WTC11 (cell line): ENCODE results near the gene LYRM9. TPM values are rescaled to one million over a fixed set of nuclear protein-coding genes. Genes with fewer than 3 reads are reported as not detected.

ENCODE experiments used
- ATAC-seq: fragments of 200-7000 bp; cut with Tn5 transposase; 2 replicates; pipeline ENCODE4 v1.10.0; 2021; ENCODE audit warnings: mild to moderate bottlenecking, moderate library complexity
- CTCF ChIA-PET: fragments of 300-600 bp; sonication (Branson Sonifier 250); formaldehyde crosslinking; loops from one replicate; lab custom pipeline; 2021; ENCODE audit warnings: antibody characterized with exemption; lab: Charles Lee
- POLR2A ChIA-PET: fragments of 350-600 bp; sonication (Branson Sonifier 250); formaldehyde crosslinking; loops from one replicate; lab custom pipeline; 2021; ENCODE audit warnings: antibody characterized with exemption; lab: Charles Lee
- DNase-seq: peaks from one replicate; pipeline ENCODE4 v3.0.0; 2021; ENCODE audit warnings: low spot score
- H3K27ac Mint-ChIP-seq: 2 replicates; pipeline ENCODE4 v1.8.0; 2021; ENCODE audit warnings: mixed read lengths
- H3K27me3 Mint-ChIP-seq: 2 replicates; pipeline ENCODE4 v1.8.0; 2021; ENCODE audit warnings: low read depth, mild to moderate bottlenecking, moderate library complexity, mixed read lengths
- H3K36me3 Mint-ChIP-seq: 2 replicates; pipeline ENCODE4 v1.8.0; 2021; ENCODE audit warnings: mixed read lengths
- H3K4me1 Mint-ChIP-seq: 2 replicates; pipeline ENCODE4 v1.8.0; 2022; ENCODE audit warnings: mixed read lengths
- H3K4me3 Mint-ChIP-seq: 2 replicates; pipeline ENCODE4 v1.8.0; 2021; ENCODE audit warnings: mild to moderate bottlenecking, moderate library complexity, mixed read lengths
- H3K9me3 Mint-ChIP-seq: 2 replicates; pipeline ENCODE4 v1.8.0; 2021; ENCODE audit warnings: mixed read lengths
- ATF1 ChIP-seq: sonication (generic); formaldehyde crosslinking; IDR thresholded peaks from 2 replicates; pipeline ENCODE4 v1.8.1; 2023; ENCODE audit warnings: mild to moderate bottlenecking, moderate library complexity, missing genetic modification reagents
- CBFB ChIP-seq: sonication (generic); formaldehyde crosslinking; IDR thresholded peaks from 2 replicates; pipeline ENCODE4 v1.8.1; 2022; ENCODE audit warnings: mild to moderate bottlenecking, low read depth, missing genetic modification reagents
- ESRRA ChIP-seq: sonication (generic); formaldehyde crosslinking; IDR thresholded peaks from 2 replicates; pipeline ENCODE4 v1.8.1; 2022; ENCODE audit warnings: mild to moderate bottlenecking, missing genetic modification reagents, borderline replicate concordance
- FOXJ3 ChIP-seq: sonication (generic); formaldehyde crosslinking; IDR thresholded peaks from 2 replicates; pipeline ENCODE4 v1.9.0; 2021; ENCODE audit warnings: missing genetic modification reagents, mild to moderate bottlenecking, borderline replicate concordance
- GRHL2 ChIP-seq: fragments of 250-450 bp; sonication (Bioruptor Pico); IDR thresholded peaks from 2 replicates; pipeline ENCODE4 v1.8.0; 2022; ENCODE audit warnings: mild to moderate bottlenecking, moderate library complexity; ENCODE audit not compliant: insufficient replicate concordance, severe bottlenecking
- GTF2I ChIP-seq: fragments of 250-450 bp; sonication (Bioruptor Pico); conservative IDR thresholded peaks from 2 replicates; pipeline ENCODE4 v1.4.0; 2021; ENCODE audit warnings: mild to moderate bottlenecking
- MAX ChIP-seq: sonication (generic); formaldehyde crosslinking; IDR thresholded peaks from 2 replicates; pipeline ENCODE4 v1.8.0; 2022; ENCODE audit warnings: mild to moderate bottlenecking, missing genetic modification reagents
- NFATC4 ChIP-seq: fragments of 250-450 bp; sonication (Bioruptor Pico); IDR thresholded peaks from 2 replicates; pipeline ENCODE4 v1.9.0; 2021; ENCODE audit warnings: mild to moderate bottlenecking
- NFE2L1 ChIP-seq: sonication (generic); formaldehyde crosslinking; IDR thresholded peaks from 2 replicates; pipeline ENCODE4 v1.8.1; 2023; ENCODE audit warnings: missing genetic modification reagents
- NFYB ChIP-seq: sonication (generic); formaldehyde crosslinking; conservative IDR thresholded peaks from 2 replicates; pipeline ENCODE4 v1.8.0; 2022; ENCODE audit warnings: low read depth, missing genetic modification reagents
- PREB ChIP-seq: sonication (generic); formaldehyde crosslinking; IDR thresholded peaks from 2 replicates; pipeline ENCODE4 v1.8.1; 2022; ENCODE audit warnings: mild to moderate bottlenecking, missing genetic modification reagents, moderate library complexity, borderline replicate concordance
- RORB ChIP-seq: fragments of 250-450 bp; sonication (Bioruptor Pico); IDR thresholded peaks from 2 replicates; pipeline ENCODE4 v1.9.0; 2021; ENCODE audit warnings: mild to moderate bottlenecking
- ZMAT4 ChIP-seq: fragments of 250-450 bp; sonication (Bioruptor Pico); IDR thresholded peaks from 2 replicates; pipeline ENCODE4 v1.9.0; 2021; ENCODE audit warnings: mild to moderate bottlenecking
- total RNA-seq: library from RNA; stranded (reverse); gene quantifications from 3 replicates; pipeline ENCODE4 v1.2.3, GENCODE V29; 2021
- TF ChIP-seq, protein P1 (sequence below): fragments of 250-450 bp; sonication (Bioruptor Pico); IDR thresholded peaks from 2 replicates; pipeline ENCODE4 v2.1.2; 2022; ENCODE audit warnings: mild to moderate bottlenecking, moderate library complexity
- TF ChIP-seq, protein P2 (sequence below): fragments of 250-450 bp; sonication (Bioruptor Pico); IDR thresholded peaks from 2 replicates; pipeline ENCODE4 v1.9.0; 2021; ENCODE audit warnings: mild to moderate bottlenecking
- TF ChIP-seq, protein P3 (sequence below): sonication (generic); formaldehyde crosslinking; conservative IDR thresholded peaks from 2 replicates; pipeline ENCODE4 v1.8.1; 2022; ENCODE audit warnings: mild to moderate bottlenecking, missing genetic modification reagents
- TF ChIP-seq, protein P4 (sequence below): sonication (generic); formaldehyde crosslinking; IDR thresholded peaks from 2 replicates; pipeline ENCODE4 v1.8.1; 2023; ENCODE audit warnings: mild to moderate bottlenecking, missing genetic modification reagents, moderate library complexity

Gene LYRM9
- total RNA-seq, 1 experiment from 2014 or later: 3.6 TPM

- TF ChIP-seq MAX (CRISPR knock-in tag) (no peak), NFE2L1 (CRISPR knock-in tag) (no peak)
These were observed 14.9 kb upstream of the LYRM9 start (continued) for GRCh38 chr17:27907976-27908558.

- CTCF ChIA-PET: interaction anchor here (3.4 kb wide), 1 partner anchor 13 kb away, joined by 15 read pairs; the partner anchor contains the start of gene LYRM9
- Mint-ChIP-seq H3K36me3 (no peaks in the 10 kb centered on the region), H3K9me3 (no peaks in the 10 kb centered on the region), H3K27me3 (peaks cover 66% of the 10 kb centered on the region), H3K27ac (no peak overlapping the region), H3K4me3 (no peak overlapping the region), H3K4me1 (peaks cover 29% of the 10 kb centered on the region)
- TF ChIP-seq ESRRA (CRISPR knock-in tag): no peak
- TF ChIP-seq GTF2I: no peak
- TF ChIP-seq, protein P1, sequence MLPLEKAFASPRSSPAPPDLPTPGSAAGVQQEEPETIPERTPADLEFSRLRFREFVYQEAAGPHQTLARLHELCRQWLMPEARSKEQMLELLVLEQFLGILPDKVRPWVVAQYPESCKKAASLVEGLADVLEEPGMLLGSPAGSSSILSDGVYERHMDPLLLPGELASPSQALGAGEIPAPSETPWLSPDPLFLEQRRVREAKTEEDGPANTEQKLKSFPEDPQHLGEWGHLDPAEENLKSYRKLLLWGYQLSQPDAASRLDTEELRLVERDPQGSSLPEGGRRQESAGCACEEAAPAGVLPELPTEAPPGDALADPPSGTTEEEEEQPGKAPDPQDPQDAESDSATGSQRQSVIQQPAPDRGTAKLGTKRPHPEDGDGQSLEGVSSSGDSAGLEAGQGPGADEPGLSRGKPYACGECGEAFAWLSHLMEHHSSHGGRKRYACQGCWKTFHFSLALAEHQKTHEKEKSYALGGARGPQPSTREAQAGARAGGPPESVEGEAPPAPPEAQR (CRISPR knock-in tag): no peak
- TF ChIP-seq FOXJ3: no peak
- no peak for TF ChIP-seq RORB (CRISPR knock-in tag)
- TF ChIP-seq, protein P2, sequence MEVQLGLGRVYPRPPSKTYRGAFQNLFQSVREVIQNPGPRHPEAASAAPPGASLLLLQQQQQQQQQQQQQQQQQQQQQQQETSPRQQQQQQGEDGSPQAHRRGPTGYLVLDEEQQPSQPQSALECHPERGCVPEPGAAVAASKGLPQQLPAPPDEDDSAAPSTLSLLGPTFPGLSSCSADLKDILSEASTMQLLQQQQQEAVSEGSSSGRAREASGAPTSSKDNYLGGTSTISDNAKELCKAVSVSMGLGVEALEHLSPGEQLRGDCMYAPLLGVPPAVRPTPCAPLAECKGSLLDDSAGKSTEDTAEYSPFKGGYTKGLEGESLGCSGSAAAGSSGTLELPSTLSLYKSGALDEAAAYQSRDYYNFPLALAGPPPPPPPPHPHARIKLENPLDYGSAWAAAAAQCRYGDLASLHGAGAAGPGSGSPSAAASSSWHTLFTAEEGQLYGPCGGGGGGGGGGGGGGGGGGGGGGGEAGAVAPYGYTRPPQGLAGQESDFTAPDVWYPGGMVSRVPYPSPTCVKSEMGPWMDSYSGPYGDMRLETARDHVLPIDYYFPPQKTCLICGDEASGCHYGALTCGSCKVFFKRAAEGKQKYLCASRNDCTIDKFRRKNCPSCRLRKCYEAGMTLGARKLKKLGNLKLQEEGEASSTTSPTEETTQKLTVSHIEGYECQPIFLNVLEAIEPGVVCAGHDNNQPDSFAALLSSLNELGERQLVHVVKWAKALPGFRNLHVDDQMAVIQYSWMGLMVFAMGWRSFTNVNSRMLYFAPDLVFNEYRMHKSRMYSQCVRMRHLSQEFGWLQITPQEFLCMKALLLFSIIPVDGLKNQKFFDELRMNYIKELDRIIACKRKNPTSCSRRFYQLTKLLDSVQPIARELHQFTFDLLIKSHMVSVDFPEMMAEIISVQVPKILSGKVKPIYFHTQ (CRISPR knock-in tag): no peak
- no peak for TF ChIP-seq ZMAT4 (CRISPR knock-in tag)
- POLR2A ChIA-PET: no interaction called here
- ATAC-seq (peak; percentile 24; the same call in 1 of the 2 replicates), DNase-seq (no peak)
These were observed 13.5 kb upstream of the LYRM9 start for GRCh38 chr17:27906623-27907022.

GRCh38 chr17:27906226-27906580 is 13.0 kb upstream of the LYRM9 start:
- ATAC-seq: no peak
- DNase-seq: no peak
- no peak overlapping the region for H3K4me3 Mint-ChIP-seq
- no peaks in the 10 kb centered on the region for H3K9me3 Mint-ChIP-seq
- TF ChIP-seq NFYB (CRISPR knock-in tag) (no peak), NFATC4 (CRISPR knock-in tag) (no peak), PREB (CRISPR knock-in tag) (no peak), GRHL2 (CRISPR knock-in tag) (no peak), CBFB (no peak), ATF1 (CRISPR knock-in tag) (no peak)
- TF ChIP-seq, protein P3, sequence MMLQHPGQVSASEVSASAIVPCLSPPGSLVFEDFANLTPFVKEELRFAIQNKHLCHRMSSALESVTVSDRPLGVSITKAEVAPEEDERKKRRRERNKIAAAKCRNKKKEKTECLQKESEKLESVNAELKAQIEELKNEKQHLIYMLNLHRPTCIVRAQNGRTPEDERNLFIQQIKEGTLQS (CRISPR knock-in tag): no peak
- TF ChIP-seq, protein P4, sequence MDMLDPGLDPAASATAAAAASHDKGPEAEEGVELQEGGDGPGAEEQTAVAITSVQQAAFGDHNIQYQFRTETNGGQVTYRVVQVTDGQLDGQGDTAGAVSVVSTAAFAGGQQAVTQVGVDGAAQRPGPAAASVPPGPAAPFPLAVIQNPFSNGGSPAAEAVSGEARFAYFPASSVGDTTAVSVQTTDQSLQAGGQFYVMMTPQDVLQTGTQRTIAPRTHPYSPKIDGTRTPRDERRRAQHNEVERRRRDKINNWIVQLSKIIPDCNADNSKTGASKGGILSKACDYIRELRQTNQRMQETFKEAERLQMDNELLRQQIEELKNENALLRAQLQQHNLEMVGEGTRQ: no peak
- peaks cover 62% of the 10 kb centered on the region for H3K27me3 Mint-ChIP-seq
- CTCF ChIA-PET: interaction anchor here (3.4 kb wide), 1 partner anchor 13 kb away, joined by 15 read pairs; the partner anchor contains the start of gene LYRM9
- POLR2A ChIA-PET: no interaction called here
- H3K27ac Mint-ChIP-seq: no peak overlapping the region
- peaks cover 29% of the 10 kb centered on the region for H3K4me1 Mint-ChIP-seq
- H3K36me3 Mint-ChIP-seq: no peaks in the 10 kb centered on the region
